Osteoblast (primary cell): Measurements from ENCODE around the gene TMEM184A. TPM values are rescaled to one million over a fixed set of nuclear protein-coding genes. Genes with fewer than 3 reads are reported as not detected.

ENCODE experiments used
- DNase-seq: peaks from one replicate; pipeline ENCODE4 v3.0.0; 2011; ENCODE audit warnings: low spot score, mixed read lengths; ENCODE audit not compliant: insufficient read length; ENCODE audit errors: missing footprints
- H2AFZ ChIP-seq: 2 replicates; pipeline ENCODE4 v1.6.0; 2011; ENCODE audit warnings: mild to moderate bottlenecking, low read length
- H3K27ac ChIP-seq: 2 replicates; pipeline ENCODE4 v1.5.1; 2011; ENCODE audit warnings: mild to moderate bottlenecking, low read depth, low read length, moderate library complexity
- H3K27me3 ChIP-seq: 2 replicates; pipeline ENCODE4 v1.6.0; 2012; ENCODE audit warnings: mild to moderate bottlenecking, control low read depth, inconsistent platforms, low read length, moderate library complexity; ENCODE audit not compliant: insufficient read depth
- H3K36me3 ChIP-seq: 2 replicates; pipeline ENCODE4 v1.5.1; 2011; ENCODE audit warnings: mild to moderate bottlenecking, low read length, control low read depth, moderate library complexity; ENCODE audit not compliant: insufficient read depth
- H3K4me1 ChIP-seq: 2 replicates; pipeline ENCODE4 v1.5.1; 2011; ENCODE audit warnings: mild to moderate bottlenecking, low read length, control low read depth, moderate library complexity; ENCODE audit not compliant: insufficient read depth
- H3K4me2 ChIP-seq: 2 replicates; pipeline ENCODE4 v1.6.0; 2011; ENCODE audit warnings: mild to moderate bottlenecking, low read length; ENCODE audit not compliant: insufficient read depth
- H3K4me3 ChIP-seq: fragments of 200-600 bp; sonication (generic); 3 replicates; pipeline ENCODE4 v1.5.1; 2012; ENCODE audit warnings: mild to moderate bottlenecking, low read length, inconsistent platforms; ENCODE audit not compliant: insufficient read depth
- H3K79me2 ChIP-seq: 2 replicates; pipeline ENCODE4 v1.6.0; 2012; ENCODE audit warnings: mild to moderate bottlenecking, low read length, control low read depth, inconsistent platforms; ENCODE audit not compliant: insufficient read depth
- H3K9me3 ChIP-seq: 2 replicates; pipeline ENCODE4 v1.5.1; 2011; ENCODE audit warnings: low read depth, low read length, control low read depth
- H4K20me1 ChIP-seq: 2 replicates; pipeline ENCODE4 v1.6.0; 2012; ENCODE audit warnings: mild to moderate bottlenecking, low read length, control low read depth; ENCODE audit not compliant: insufficient read depth
- CTCF ChIP-seq: IDR thresholded peaks from 2 replicates; pipeline ENCODE4 v1.5.1; 2011; ENCODE audit warnings: mild to moderate bottlenecking, low read depth, low read length, moderate library complexity; ENCODE audit errors: extremely low read depth
- total RNA-seq: library from RNA; depleted of rRNA; stranded (reverse); fragments of >200 nt; gene quantifications from 2 replicates; pipeline ENCODE4 v1.2.3, GENCODE V29; 2012

TMEM184A gene
- total RNA-seq, 1 donor, result under 0.01 TPM

GRCh38 chr7:1579481-1580421 is 23.7 kb upstream of the TMEM184A start:
- peak; percentile 97 for DNase-seq
- no peaks in the 10 kb centered on the region for H3K79me2 ChIP-seq

GRCh38 chr7:1578513-1578912 is 22.5 kb upstream of the TMEM184A start:
- no peaks in the 10 kb centered on the region for H4K20me1 ChIP-seq
- no peaks in the 10 kb centered on the region for H3K36me3 ChIP-seq
- H3K9me3 ChIP-seq, result no peaks in the 10 kb centered on the region
- no peak for DNase-seq
- no peaks in the 10 kb centered on the region for H3K27me3 ChIP-seq
- no peak overlapping the region for H2AFZ ChIP-seq
- no peak for TF ChIP-seq CTCF
- H3K79me2 ChIP-seq, result no peaks in the 10 kb centered on the region
- H3K4me3 ChIP-seq, result no peak overlapping the region
- no peak overlapping the region for H3K27ac ChIP-seq
- H3K4me2 ChIP-seq, result no peak overlapping the region
- no peaks in the 10 kb centered on the region for H3K4me1 ChIP-seq

More at GRCh38 chr7:1579481-1580421, 23.7 kb upstream of the TMEM184A start:
- peak; percentile 77 for TF ChIP-seq CTCF
- Histone ChIP-seq H2AFZ (no peak overlapping the region), H3K36me3 (no peaks in the 10 kb centered on the region), H3K4me1 (no peaks in the 10 kb centered on the region), H3K9me3 (no peaks in the 10 kb centered on the region), H4K20me1 (no peaks in the 10 kb centered on the region), H3K27me3 (no peaks in the 10 kb centered on the region), H3K4me2 (peak overlapping the region; percentile 9), H3K4me3 (no peak overlapping the region), H3K27ac (no peak overlapping the region)

- Histone ChIP-seq H2AFZ (no peak overlapping the region), H3K4me1 (peaks cover 9% of the 10 kb centered on the region), H4K20me1 (no peaks in the 10 kb centered on the region), H3K27me3 (no peaks in the 10 kb centered on the region), H3K36me3 (no peaks in the 10 kb centered on the region), H3K4me2 (no peak overlapping the region), H3K4me3 (no peak overlapping the region), H3K79me2 (no peaks in the 10 kb centered on the region), H3K27ac (no peak overlapping the region), H3K9me3 (no peaks in the 10 kb centered on the region)
- no peak for TF ChIP-seq CTCF
- no peak for DNase-seq
Observed at GRCh38 chr7:1576521-1577253, 20.7 kb upstream of the TMEM184A start.

GRCh38 chr7:1575809-1576208 is 19.8 kb upstream of the TMEM184A start:
- Histone ChIP-seq H3K27ac (no peak overlapping the region), H3K4me1 (peaks cover 18% of the 10 kb centered on the region), H3K36me3 (no peaks in the 10 kb centered on the region), H3K4me3 (no peak overlapping the region), H3K4me2 (no peak overlapping the region), H2AFZ (no peak overlapping the region), H3K79me2 (no peaks in the 10 kb centered on the region), H3K9me3 (no peaks in the 10 kb centered on the region), H4K20me1 (no peaks in the 10 kb centered on the region), H3K27me3 (no peaks in the 10 kb centered on the region)
- no peak for DNase-seq
- TF ChIP-seq CTCF, result no peak
